HUES64 (cell line): ENCODE results near the gene ARFIP1.

Experiments
- H3K27ac ChIP-seq: 2 replicates; pipeline ENCODE4 v1.7.0; 2013; ENCODE audit warnings: low read depth, low read length, inconsistent platforms
- H3K27me3 ChIP-seq: 2 replicates; pipeline ENCODE4 v1.6.1; 2013; ENCODE audit warnings: mild to moderate bottlenecking, low read length; ENCODE audit not compliant: insufficient read depth
- H3K36me3 ChIP-seq: 2 replicates; pipeline ENCODE4 v1.6.1; 2013; ENCODE audit warnings: mild to moderate bottlenecking, low read length; ENCODE audit not compliant: insufficient read depth
- H3K4me1 ChIP-seq: 2 replicates; pipeline ENCODE4 v1.6.1; 2013; ENCODE audit warnings: mild to moderate bottlenecking, low read length, moderate library complexity; ENCODE audit not compliant: insufficient read depth
- H3K4me3 ChIP-seq: 2 replicates; pipeline ENCODE4 v1.5.1; 2013; ENCODE audit warnings: mild to moderate bottlenecking, low read length, moderate library complexity
- H3K9ac ChIP-seq: 2 replicates; pipeline ENCODE4 v1.6.1; 2013; ENCODE audit warnings: mild to moderate bottlenecking, low read depth, low read length
- H3K9me3 ChIP-seq: 2 replicates; pipeline ENCODE4 v1.6.1; 2013; ENCODE audit warnings: low read depth, low read length; ENCODE audit not compliant: insufficient read depth
- WGBS: fragments of 150-250, 120-280 bp; methylation state at CpG from one replicate; pipeline ENCODE4 v1.1.7; 2013; ENCODE audit warnings: missing lambda C conversion rate; 5-methylcytosine and 5-hydroxymethylcytosine counted together

Gene ARFIP1

GRCh38 chr4:152898606-152899005 is 118.9 kb downstream of the ARFIP1 start:
- H3K9ac ChIP-seq: no peak overlapping the region
- H3K27ac ChIP-seq: no peak overlapping the region
- peaks cover 12% of the 10 kb centered on the region for H3K4me1 ChIP-seq
- H3K9me3 ChIP-seq: no peaks in the 10 kb centered on the region
- peaks cover 5% of the 10 kb centered on the region; the same call in 1 of the 2 replicates for H3K36me3 ChIP-seq
- H3K4me3 ChIP-seq: no peak overlapping the region
- H3K27me3 ChIP-seq: no peaks in the 10 kb centered on the region

GRCh38 chr4:152900395-152900794 is 120.6 kb downstream of the ARFIP1 start:
- no peaks in the 10 kb centered on the region; the same call in 1 of the 2 replicates for H3K36me3 ChIP-seq
- no peak overlapping the region for H3K27ac ChIP-seq
- no peak overlapping the region for H3K9ac ChIP-seq
- H3K27me3 ChIP-seq: no peaks in the 10 kb centered on the region
- H3K4me3 ChIP-seq: no peak overlapping the region
- H3K4me1 ChIP-seq: peaks cover 13% of the 10 kb centered on the region
- no peaks in the 10 kb centered on the region for H3K9me3 ChIP-seq

- WGBS: 97% methylated on average over 2 of the region's 3 CpGs
Measured at GRCh38 chr4:152901205-152901604, 121.5 kb downstream of the ARFIP1 start.

GRCh38 chr4:152903658-152904057 is 123.9 kb downstream of the ARFIP1 start:
- Histone ChIP-seq H3K27me3 (no peaks in the 10 kb centered on the region), H3K9me3 (no peaks in the 10 kb centered on the region), H3K27ac (no peak overlapping the region), H3K9ac (no peak overlapping the region), H3K4me1 (peaks cover 13% of the 10 kb centered on the region), H3K4me3 (no peak overlapping the region), H3K36me3 (0 out of 2 replicates have a peak, but pooled peaks cover 2% of the 10 kb centered on the region)

More at GRCh38 chr4:152901205-152901604, 121.5 kb downstream of the ARFIP1 start:
- H3K9me3 ChIP-seq: no peaks in the 10 kb centered on the region
- no peaks in the 10 kb centered on the region; the same call in 1 of the 2 replicates for H3K36me3 ChIP-seq
- no peak overlapping the region for H3K4me3 ChIP-seq
- peaks cover 13% of the 10 kb centered on the region for H3K4me1 ChIP-seq
- H3K27me3 ChIP-seq: no peaks in the 10 kb centered on the region
- no peak overlapping the region for H3K27ac ChIP-seq
- H3K9ac ChIP-seq: no peak overlapping the region

- Histone ChIP-seq H3K36me3 (peaks cover 10% of the 10 kb centered on the region; the same call in 1 of the 2 replicates), H3K27me3 (no peaks in the 10 kb centered on the region), H3K4me1 (no peaks in the 10 kb centered on the region), H3K27ac (no peak overlapping the region), H3K9ac (no peak overlapping the region), H3K4me3 (no peak overlapping the region), H3K9me3 (no peaks in the 10 kb centered on the region)
- WGBS: 98% methylated on average over 2 of the region's 4 CpGs
Measured at GRCh38 chr4:152909901-152910300, 130.1 kb downstream of the ARFIP1 start.

- Histone ChIP-seq H3K27me3 (no peaks in the 10 kb centered on the region), H3K4me3 (no peak overlapping the region), H3K27ac (no peak overlapping the region), H3K4me1 (no peaks in the 10 kb centered on the region), H3K36me3 (peaks cover 10% of the 10 kb centered on the region; the same call in 1 of the 2 replicates), H3K9ac (no peak overlapping the region), H3K9me3 (no peaks in the 10 kb centered on the region)
- 73% methylated on average over 3 of the region's 3 CpGs for WGBS
Measured at GRCh38 chr4:152910521-152910920, 130.8 kb downstream of the ARFIP1 start.

- 100% methylated on average over 3 of the region's 3 CpGs for WGBS
- Histone ChIP-seq H3K27ac (no peak overlapping the region), H3K9me3 (peaks cover 42% of the 10 kb centered on the region), H3K4me3 (no peak overlapping the region), H3K9ac (no peak overlapping the region), H3K4me1 (no peaks in the 10 kb centered on the region), H3K36me3 (peaks cover 15% of the 10 kb centered on the region), H3K27me3 (no peaks in the 10 kb centered on the region)
Measured at GRCh38 chr4:152917543-152918395, 138.0 kb downstream of the ARFIP1 start.

GRCh38 chr4:152919826-152920225 is 140.1 kb downstream of the ARFIP1 start:
- H3K27me3 ChIP-seq: no peaks in the 10 kb centered on the region
- H3K9ac ChIP-seq: no peak overlapping the region
- peaks cover 15% of the 10 kb centered on the region for H3K36me3 ChIP-seq
- no peak overlapping the region for H3K27ac ChIP-seq
- WGBS: 96% methylated on average over 2 of the region's 2 CpGs
- H3K9me3 ChIP-seq: peaks cover 42% of the 10 kb centered on the region
- H3K4me1 ChIP-seq: no peaks in the 10 kb centered on the region
- no peak overlapping the region for H3K4me3 ChIP-seq

GRCh38 chr4:152920768-152921167 is 141.0 kb downstream of the ARFIP1 start:
- no peak overlapping the region for H3K4me3 ChIP-seq
- H3K9ac ChIP-seq: no peak overlapping the region
- WGBS: no CpG with 5 or more reads among the region's 1 CpG
- H3K36me3 ChIP-seq: peaks cover 15% of the 10 kb centered on the region
- no peak overlapping the region for H3K27ac ChIP-seq
- H3K4me1 ChIP-seq: peaks cover 8% of the 10 kb centered on the region
- H3K9me3 ChIP-seq: peaks cover 42% of the 10 kb centered on the region
- H3K27me3 ChIP-seq: no peaks in the 10 kb centered on the region

GRCh38 chr4:152921284-152921683 is 141.5 kb downstream of the ARFIP1 start:
- Histone ChIP-seq H3K4me1 (peaks cover 13% of the 10 kb centered on the region), H3K36me3 (peaks cover 15% of the 10 kb centered on the region), H3K27ac (no peak overlapping the region), H3K9me3 (peaks cover 42% of the 10 kb centered on the region), H3K4me3 (no peak overlapping the region), H3K27me3 (no peaks in the 10 kb centered on the region), H3K9ac (no peak overlapping the region)

GRCh38 chr4:152925851-152926250 is 146.1 kb downstream of the ARFIP1 start:
- H3K27ac ChIP-seq: peak overlapping the region; percentile 64; the same call in 1 of the 2 replicates
- H3K9me3 ChIP-seq: peaks cover 8% of the 10 kb centered on the region; the same call in 1 of the 2 replicates
- H3K4me1 ChIP-seq: peaks cover 49% of the 10 kb centered on the region
- 0 out of 2 replicates have a peak overlapping the region, but pooled peaks have one; percentile 32 for H3K9ac ChIP-seq
- no peak overlapping the region for H3K4me3 ChIP-seq
- 83% methylated on average over 1 of the region's 1 CpG for WGBS
- no peaks in the 10 kb centered on the region for H3K27me3 ChIP-seq
- no peaks in the 10 kb centered on the region for H3K36me3 ChIP-seq
